PC-9 (cell line): ENCODE measurements around the gene MICA.

Source experiments
- CTCF ChIP-seq: fragments of 200-600 bp; sonication (generic); conservative IDR thresholded peaks from 2 replicates; pipeline ENCODE4 v1.6.1; 2017; ENCODE audit warnings: mixed run types, antibody characterized with exemption, mild to moderate bottlenecking, moderate library complexity
- EZH2 ChIP-seq: fragments of 200-600 bp; sonication (generic); IDR thresholded peaks from 2 replicates; pipeline ENCODE4 v1.8.0; 2017; ENCODE audit warnings: antibody characterized with exemption, low read depth

GRCh38 chr6:31401403-31401802 is 2.0 kb upstream of the MICA start:
- TF ChIP-seq CTCF (no peak), EZH2 (no peak)
